Measurements from ENCODE around the gene SGCD.

Gene SGCD

GRCh38 chr5:156715287-156715686 is 388.3 kb downstream of the SGCD start:
- no peak for DNase-seq

GRCh38 chr5:156716591-156717380 is 389.8 kb downstream of the SGCD start:
- DNase-seq = no peak

DNA sequence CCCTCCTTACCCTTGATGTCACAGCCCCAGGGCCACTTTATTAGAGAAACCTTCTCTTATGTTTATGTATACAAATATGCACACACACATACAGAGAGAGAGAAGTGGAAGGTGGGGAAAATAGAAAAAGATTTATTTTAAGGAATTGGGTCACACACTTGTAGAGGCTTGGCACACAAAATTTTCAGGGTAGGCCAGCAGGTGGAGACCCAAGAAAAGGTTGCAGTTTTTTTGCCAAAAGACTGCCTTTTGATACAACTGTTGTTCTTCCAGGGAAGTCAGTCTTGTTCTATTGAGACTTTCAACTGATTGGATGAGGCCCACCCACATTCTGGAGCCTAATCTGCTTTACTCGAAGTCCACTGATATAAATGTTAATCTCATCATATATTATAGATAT is 392.0 kb downstream of the SGCD start:
- no peak for DNase-seq

- no peak for DNase-seq
Measured at GRCh38 chr5:156722358-156722757, 395.4 kb downstream of the SGCD start.

- DNase-seq = no peak
Measured at GRCh38 chr5:156735477-156735876, 408.5 kb downstream of the SGCD start.

DNA sequence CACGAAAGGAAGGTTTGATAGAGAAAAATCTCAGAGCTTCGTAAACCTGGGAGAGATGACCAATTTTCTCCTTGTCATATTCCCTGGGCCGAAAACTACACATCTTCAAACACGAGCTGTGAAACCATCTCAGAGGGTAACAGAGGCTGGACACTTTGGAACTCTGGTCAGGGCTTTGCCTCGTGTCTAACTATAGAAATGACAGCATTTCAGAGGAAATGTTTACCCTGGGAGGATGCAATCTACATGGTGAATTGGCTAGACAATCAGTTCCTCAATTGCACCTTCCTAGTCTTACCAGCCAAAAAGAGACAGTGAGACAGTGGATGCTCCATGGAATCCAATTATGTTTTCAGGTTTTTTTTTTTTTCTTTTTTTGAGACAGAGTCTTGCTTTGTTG is 414.6 kb downstream of the SGCD start:
- no peak for DNase-seq

DNA sequence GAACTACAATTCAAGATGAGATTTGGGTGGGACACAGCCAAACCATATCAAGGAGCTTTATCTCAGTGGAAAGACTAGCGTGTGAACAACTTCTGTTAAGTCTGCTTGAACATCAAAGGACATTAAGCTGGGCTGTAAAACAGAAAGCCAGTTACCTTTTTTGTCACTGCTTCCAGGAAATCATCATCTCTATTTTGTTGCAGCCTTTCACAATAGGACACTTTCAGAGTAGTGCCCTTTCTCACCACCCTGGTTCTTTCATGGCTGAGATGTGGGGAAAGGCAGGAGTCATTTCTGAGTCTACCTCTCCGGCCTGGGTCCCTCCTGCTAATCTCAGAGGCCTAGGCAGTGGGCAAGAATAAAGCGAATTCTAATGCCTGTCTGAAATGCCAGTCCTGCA is 426.9 kb downstream of the SGCD start:
- no peak for DNase-seq

DNA sequence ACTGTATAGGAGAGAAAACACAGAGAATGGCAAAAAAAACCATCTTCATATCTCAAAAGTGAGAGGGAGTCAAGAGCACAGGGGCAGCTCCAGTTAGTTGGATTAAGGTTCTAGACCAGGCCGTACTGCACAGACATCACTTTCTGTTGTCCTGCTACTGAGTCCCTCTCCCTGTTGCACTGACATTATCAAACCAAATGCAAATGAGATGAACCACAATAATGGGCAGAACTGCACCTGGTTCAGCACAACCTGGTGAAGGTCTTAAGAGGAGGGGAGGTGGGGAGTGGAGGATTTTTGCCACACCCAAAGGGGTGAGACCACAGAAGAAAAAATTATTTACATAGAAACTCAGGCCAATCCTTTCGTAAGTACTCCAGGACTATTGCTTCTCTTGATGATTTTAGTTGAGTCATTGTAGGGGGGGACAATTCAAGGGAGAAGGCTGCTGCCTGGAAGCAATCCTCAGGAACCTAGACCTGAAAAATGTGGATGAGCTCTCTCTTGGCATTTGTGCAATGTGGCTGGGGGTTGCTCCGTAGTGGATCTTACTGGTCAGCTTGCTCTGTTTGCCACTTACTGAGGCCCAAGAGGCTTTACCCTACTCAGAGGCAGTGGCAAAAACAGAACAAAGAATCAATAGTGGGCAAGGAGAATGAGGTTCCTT is 428.6 kb downstream of the SGCD start:
- DNase-seq = no peak

GRCh38 chr5:156758011-156758791 is 431.2 kb downstream of the SGCD start:
- DNase-seq = no peak

DNA sequence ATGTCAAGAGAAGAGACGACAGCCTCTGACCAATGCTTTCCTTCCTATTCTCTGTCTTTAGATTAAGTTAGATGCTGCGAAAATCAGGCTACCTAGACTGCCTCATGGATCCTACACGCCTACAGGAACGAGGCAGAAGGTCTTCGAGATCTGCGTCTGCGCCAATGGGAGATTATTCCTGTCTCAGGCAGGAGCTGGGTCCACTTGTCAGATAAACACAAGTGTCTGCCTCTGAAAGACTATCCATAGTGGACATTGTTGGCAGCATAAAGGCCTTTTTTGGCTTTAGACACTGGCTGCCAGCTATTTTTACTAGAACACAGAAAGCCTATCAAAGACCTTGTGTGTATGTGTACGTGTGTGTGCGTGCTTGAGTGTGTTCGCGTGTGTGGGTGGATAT is 432.2 kb downstream of the SGCD start:
- no peak for DNase-seq

DNA sequence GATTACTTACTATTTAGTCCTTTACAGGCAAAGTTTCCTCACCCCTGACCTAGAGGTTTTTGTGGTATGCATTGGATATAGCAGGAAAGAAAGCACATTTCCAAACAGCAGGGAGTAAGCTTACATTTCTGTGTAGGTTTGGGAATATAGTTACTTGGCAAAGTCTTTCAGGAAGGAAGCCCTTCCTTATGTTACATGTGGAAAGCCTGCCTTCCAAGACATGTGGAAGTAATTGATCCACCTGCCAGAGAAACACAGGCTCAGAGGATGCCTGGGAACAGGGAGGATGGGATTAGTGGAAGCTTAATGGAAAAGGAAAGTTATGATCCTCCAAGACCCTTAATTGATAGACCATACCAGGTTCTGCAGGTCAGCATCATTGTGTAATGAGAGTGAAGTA is 435.8 kb downstream of the SGCD start:
- no peak for DNase-seq

- DNase-seq = no peak
Measured at GRCh38 chr5:156764176-156764971, 437.4 kb downstream of the SGCD start.

DNA sequence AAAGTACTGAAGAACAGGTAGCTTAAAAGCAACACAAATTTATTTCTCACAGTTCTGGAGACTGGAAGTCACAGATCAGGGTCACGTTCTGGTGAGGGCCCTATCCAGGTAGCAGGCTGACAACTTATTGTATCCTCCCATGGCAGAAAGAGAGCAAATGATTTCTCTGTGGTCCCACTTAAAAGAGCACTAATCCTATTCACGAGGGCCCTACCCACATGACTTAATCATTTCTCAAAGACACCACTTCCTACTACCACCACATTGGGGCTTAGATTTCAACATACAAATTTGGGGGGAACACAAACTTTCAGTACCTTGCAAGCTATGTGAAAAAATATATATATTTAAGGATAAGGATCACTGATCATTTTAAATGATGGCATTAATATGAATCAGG is 447.3 kb downstream of the SGCD start:
- no peak for DNase-seq

DNA sequence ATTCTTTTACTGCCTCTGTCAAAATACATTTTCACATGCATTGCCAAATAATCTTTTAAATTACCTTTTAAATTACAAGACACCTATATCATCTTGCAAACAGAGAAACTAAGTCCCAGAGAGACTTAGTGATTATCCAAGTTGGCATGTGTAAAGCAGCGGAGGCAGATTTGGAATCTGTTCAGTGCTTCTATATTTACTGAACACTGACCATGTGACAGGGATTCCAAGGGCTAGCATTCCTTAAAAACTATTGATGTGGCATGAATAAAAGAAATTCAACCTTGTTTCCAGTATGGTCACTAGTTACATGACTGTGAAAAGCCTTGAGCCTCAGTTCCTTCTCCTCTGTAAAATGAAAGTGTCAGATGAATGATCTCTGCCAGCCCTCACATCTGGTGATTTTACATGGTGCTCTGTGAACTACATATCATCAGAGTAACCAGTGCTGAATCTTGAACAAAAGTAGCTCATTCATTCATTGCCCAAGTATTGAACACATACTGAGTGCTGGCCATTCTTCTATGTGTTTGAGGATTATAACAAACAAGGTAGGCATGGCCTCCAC is 451.3 kb downstream of the SGCD start:
- DNase-seq = no peak

DNA sequence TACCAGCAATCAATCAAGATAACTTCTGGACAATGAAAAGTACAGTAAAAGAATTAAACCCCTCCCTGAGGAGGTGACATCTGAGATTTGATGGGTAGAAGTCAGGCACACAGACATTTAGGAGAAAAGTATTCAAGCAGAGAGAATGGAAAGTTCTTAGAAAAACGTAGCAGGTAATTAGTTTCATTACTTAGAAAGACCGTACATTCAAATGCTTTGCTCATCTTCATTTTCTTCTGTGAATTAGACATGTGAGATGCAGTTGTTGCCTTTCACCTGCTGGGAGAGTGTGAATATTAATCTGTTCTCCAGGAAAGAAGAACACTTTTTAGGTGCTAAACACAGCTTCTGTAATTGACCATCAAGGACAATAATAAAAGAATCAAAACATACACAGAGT is 451.8 kb downstream of the SGCD start:
- no peak for DNase-seq

- DNase-seq = no peak
Measured at GRCh38 chr5:156779436-156779835, 452.5 kb downstream of the SGCD start.

- no peak for DNase-seq
Measured at GRCh38 chr5:156783092-156783491, 456.1 kb downstream of the SGCD start.

GRCh38 chr5:156794687-156795086 is 467.7 kb downstream of the SGCD start:
- DNase-seq = no peak

DNA sequence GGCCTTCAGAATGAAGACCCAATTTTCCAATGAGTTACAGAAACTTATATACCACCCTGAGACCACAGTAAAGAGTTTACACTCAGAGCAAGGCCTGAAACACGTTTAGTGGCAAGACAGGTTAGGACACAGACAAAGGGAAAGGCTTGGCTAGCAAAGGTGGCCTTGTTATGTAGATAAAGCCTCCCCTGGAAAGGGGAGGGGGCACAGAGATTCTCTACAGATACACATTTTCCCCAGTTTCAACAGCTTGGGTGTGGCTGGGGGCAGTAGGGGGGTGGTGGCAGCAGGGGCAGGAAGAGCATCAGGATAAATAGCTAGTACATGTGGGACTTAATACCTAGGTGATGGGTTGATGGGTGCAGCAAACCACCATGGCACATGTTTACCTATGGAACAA is 471.2 kb downstream of the SGCD start:
- DNase-seq = no peak

- DNase-seq = no peak
Measured at GRCh38 chr5:156799171-156799570, 472.2 kb downstream of the SGCD start.

GRCh38 chr5:156800929-156801328 is 474.0 kb downstream of the SGCD start:
- DNase-seq = no peak

GRCh38 chr5:156802501-156802900 is 475.5 kb downstream of the SGCD start:
- no peak for DNase-seq

GRCh38 chr5:156803404-156803803 is 476.4 kb downstream of the SGCD start:
- DNase-seq = no peak

Measured in GOT3 (cell line).